Ramos (cell line): ENCODE results near the gene GIGYF2.

ENCODE experiments used
- in situ Hi-C: fragments of 300-500 bp; cut with MboI; formaldehyde crosslinking; loops from one replicate; pipeline ENCODE4 v1.14.3; 2022; ENCODE audit warnings: low sequenced_read_pairs; ENCODE audit not compliant: unreplicated experiment

The GIGYF2 gene

DNA sequence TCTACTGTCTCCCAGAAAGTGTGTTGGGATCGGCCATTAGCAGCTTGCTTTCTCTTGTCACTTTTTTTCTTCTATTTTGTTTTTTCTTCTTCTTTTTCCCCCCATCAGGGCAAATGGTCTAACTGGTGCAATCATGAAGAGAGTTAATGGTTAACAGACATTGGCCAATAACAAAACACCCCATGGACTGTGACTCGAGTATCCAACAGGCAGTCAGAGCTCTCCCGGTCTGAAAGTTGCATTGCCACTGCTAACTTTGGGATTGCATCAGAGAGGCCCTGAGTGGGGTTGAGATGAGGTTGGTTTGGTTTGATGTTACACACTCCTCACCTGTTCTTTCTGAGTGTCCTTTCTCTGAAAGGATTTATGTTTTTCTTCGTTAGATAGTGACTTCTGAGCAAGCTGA is 160.0 kb downstream of the GIGYF2 start:
- in situ Hi-C loops: loop anchor here (5.0 kb wide), 1 partner anchor 395 kb away; the partner anchor contains the start of gene ATG16L1

DNA sequence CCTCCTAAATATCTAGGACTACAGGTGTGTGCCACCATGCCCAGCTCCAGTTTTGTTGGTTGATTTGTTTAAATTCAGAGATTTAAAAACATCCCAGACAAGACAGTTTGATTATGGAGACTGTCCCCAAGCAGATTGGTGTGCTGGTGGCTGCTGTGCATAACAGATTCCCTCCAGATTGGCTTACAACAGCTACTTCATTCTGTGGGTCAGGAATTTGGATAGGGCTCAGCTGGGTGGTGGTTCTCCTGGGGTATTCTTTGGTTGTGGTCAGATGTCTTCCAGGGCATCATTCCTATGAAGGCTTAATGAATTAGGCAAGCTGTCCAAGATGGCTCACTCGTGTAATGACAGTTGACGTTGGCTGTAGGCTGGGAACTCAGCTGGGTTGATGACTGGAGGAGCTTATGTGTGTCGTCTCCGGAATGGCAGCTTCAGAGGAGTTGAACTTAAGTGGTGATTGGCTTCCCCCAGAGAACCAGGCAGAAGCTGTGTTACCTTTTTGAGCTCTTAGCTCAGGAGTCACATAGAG is 162.3 kb downstream of the GIGYF2 start:
- in situ Hi-C loops: loop anchor here (5.0 kb wide), 1 partner anchor 393 kb away; the partner anchor contains the start of gene ATG16L1

DNA sequence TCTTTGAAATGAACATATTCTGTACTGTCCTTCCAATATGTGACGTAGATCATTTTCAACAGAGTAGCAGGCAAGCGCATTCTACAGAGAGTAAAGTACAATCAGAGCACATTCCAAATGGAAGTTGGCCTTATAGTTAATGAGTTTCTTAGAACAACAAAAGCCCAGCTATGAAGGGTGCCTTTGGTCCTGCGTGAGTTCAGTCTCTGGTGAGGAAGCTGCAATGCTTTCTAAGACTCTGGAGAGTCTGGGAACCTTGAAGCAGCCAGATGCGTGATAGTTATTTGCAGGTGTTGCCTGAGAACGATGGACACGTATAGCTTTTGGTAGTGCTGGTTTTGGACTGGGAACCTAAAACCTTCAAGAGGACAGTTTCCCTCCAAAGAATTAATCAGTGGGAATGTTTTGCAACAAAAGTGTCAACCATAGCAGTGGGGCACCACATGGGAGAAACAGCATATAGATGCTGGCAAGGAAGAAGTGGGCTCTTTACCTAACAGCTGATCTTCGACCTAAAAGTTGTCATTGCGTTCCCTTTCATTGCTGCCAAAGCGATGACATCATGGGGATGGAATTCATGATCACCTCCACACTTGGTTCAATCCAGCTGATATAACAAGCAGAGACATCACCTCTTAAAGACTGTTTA is 163.6 kb downstream of the GIGYF2 start:
- in situ Hi-C loops: no loop called here

DNA sequence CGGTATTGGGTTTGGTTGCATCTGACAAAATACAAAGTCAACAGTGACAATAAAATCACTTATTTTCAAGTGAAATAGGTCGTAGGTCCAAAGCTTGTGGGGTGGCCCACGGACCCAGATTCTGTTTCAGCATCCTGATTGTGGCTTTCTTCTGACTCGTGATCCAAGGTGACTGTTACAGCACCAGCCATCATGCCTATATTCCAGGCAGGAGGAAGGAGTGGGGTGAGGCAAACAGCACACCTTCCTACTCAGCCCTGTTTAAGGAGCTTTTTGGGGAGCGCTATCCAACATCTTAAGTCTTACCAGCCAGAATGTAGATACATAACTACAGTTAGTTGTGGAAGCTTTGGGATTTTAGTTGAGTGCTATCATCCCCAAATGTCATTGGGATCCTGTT is 164.2 kb downstream of the GIGYF2 start:
- in situ Hi-C loops: no loop called here

DNA sequence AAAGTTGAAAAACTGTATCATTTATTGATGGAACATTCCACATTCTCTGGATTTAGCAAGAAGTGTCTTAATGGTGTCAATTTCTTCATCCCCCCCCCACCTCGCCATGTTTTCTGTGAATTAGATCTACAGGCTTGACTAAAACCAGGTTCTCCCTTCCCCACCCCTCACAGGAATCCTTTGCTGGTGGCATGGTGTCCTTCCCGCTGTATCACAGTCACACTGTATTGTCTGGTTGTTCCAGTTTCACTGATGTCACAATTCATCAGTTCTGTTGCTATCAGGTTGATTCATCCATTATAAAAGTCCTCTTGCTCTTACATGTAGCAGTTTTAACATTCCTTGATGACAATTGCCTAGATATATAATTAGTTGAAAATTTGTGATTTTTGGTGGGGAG is 166.9 kb downstream of the GIGYF2 start:
- in situ Hi-C loops: no loop called here

DNA sequence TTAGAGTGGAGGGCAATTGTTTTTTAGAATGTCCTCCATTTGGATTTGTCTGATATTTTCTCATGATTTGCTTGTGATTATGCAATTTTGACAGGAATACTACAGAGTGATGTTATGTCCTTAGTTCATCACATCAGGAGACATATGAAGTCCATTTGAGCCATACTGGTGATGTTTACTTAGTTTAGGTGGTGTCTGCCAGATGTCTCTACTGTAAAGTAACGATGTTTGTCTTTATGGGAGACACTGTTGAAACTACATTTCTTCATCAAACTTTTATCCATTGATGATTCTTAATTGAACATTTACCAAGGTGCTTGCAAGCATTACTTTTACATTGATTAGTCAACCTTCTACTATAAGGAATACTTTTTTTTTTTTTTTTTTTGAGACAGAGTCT is 168.0 kb downstream of the GIGYF2 start:
- in situ Hi-C loops: no loop called here

DNA sequence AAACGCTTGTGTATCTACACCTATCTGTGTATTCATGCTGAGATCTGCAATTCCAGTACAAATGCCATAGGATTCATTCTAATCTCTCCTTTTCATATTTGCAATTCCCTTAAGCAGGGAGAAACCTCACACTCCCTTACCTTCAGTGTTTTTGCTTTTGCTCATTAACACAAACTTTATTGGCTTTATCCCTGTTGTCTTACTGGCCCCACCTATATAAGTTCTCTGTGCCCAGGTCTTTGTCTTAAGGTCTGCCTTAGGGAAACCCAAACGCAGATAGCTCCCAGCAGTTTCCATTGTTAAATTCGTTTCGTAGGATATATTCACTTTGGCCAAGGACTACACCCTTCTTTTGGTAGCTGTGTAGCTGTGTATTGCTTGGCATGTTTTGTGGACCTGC is 169.0 kb downstream of the GIGYF2 start:
- in situ Hi-C loops: no loop called here

DNA sequence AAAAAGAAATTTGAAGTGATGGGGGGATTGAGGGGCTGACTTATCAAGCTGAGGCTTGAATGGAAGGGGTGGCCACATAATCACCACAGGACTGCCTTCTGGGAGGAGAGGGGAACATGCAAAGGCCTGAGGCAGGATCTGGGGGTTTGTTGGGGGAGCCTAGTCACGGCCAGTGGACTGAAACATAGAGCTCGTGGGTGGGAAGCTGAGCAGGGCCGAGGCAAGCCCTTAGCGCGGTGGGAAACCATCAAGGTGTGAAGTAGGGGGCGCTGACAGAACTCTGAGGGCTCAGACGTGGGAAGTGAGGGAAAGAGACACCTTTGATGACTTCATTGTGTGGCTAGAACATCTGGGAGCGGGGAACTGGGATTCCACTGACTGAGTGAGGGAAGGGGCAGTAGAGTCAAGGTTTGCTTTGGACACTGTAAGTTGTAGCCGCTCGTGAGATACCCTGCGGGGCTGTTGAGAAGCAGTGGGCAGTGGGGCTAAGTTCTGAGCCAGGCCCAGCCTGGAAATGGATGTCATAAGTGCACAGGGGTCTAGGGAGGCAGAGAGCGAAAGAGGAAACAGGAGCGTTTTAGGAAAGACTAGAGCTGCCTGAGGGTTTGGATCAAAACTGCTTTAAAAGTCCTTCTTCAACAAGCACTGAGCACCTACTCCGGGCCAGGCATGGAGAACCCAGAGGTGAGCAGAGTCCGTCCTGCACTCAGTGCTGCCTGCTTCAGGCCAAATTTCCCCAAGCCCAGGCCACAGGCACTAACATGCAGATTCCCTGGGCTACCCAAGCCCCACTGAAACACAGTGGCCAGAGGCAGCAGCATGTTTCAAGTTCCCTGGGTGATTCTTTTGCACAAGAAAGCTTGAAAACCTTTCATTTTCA is 172.2 kb downstream of the GIGYF2 start:
- in situ Hi-C loops: no loop called here

DNA sequence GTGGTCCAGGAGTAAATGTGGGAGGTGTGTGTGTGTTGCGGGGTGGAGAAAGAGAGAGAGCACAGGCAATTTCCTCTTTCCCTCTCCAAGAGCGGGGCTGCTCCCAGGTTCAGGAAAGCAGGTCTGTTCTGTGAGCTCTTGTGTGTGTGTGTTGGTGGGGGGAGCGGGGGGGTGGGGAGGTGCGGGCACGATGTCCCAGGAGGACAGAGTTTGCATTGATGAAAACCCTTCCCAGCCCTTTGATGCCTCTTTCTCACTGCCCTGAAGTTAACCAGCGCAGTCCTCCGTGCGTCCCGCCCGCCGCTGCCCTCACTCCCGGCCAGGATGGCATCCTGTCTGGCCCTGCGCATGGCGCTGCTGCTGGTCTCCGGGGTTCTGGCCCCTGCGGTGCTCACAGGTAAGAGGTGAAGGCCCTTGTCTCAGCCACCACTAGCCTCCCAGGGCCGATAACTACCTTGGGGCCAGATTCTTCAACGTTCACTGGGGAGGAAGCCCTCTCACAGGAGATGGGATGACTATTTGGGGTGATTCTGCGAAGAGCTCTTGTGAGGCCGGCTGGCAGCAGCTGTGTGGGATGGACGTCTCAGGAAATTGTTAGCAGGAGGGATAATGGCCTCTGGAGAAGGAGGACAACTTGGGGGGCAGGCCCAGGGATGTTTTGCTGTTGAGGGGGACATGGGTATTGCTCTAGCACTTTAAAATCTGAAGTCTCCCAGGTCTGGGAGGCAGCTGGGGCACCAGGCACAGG is 173.1 kb downstream of the GIGYF2 start, which contains the start of gene SNORC:
SNORC (plus strand) TSS at position 247 of the 748 bp plus-strand sequence; CDS start at position 325, 78 bp downstream.
- in situ Hi-C loops: no loop called here

DNA sequence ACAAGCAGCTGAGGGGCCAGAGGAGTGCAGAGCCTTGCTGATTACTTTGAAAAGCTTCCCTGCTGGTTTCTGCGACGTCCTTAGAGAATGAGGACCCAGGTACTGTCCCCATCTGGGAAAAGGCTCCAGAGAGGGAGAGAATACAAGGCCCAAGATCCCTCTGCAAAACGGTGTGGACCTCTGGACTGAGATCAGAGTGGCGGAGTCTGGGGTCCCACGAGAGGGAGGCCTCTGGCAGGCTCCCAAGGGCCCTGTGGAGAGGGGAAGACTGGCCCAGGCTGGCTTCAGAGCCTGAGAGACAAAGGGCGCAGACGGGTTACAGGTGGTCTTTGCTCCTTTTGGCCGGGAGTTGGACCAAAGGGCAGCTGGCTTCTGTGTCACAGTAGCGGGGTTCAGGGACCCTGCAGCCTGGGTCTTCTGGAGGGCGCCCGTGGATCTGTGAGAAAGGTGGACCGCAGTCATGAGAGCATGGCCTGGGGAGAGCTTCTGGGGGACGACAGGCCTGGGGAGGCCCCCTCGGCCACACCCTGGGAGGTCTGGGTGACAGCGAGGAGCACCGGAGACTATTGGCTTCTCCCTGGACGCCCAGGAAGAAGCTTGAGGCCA is 173.7 kb downstream of the GIGYF2 start:
- in situ Hi-C loops: no loop called here

DNA sequence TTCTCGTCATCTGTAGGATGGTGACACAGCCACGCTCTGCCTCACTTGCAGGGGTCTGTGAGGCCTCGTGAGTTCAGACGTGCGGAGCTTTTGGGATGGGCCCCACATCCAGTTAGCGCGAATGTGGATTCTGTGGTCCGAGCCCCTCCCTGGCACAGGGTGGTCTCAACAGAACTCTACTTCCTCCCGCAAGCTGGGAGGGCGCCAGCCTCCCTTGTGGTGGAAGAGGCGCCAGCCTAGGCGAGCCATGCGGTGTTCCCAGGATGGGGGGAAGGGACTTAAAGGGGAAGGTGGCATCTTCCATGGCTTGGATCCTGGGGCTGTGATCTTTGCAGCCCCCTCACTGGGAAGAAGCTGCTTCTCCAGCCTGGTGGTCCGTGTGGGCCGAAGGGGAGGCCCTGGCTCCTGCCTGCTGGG is 174.3 kb downstream of the GIGYF2 start:
- in situ Hi-C loops: no loop called here

DNA sequence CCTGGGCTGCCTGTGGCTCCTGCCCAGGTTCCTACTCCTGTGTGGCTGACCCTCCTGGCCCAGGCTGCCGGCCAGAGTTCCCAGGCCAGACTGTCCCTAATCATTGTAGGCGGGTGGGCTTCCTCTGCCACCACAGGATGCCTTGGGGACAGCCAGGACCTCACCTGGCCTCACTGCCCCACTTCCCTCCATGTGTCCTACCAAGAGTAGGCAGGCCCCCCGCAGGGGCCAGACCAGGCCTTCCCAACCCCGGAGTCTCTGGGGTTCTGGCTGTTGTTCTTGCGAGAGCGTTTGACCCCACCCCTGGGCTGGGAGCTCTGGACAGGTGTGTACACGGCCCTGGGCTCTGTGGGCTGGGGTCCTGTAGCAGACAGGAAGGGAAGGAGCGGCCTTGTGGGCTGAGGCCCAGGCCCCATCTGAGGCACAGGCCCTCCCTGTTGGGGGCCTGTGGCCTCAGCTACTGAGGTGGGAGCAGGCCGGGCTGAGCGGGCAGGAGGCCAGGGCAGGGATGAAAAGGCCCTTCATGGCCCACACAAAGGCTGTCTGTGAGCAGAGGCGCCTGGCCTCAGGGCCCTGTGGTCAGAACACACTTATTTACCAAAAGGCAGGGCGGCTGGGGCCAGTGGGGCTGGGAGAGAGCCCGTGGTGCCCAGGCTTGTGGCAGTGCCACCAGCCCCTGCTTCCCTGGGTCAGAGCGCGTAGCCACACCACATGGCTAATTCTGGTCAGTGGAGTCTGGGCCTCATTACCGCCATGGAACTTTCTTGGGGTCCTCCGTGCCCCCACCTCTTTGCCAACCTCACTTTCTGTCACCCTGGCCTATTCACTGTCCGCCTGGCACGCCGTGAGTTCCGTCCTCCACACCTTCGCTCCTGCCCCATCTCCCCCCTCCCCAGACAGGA is 175.0 kb downstream of the GIGYF2 start:
- in situ Hi-C loops: no loop called here

DNA sequence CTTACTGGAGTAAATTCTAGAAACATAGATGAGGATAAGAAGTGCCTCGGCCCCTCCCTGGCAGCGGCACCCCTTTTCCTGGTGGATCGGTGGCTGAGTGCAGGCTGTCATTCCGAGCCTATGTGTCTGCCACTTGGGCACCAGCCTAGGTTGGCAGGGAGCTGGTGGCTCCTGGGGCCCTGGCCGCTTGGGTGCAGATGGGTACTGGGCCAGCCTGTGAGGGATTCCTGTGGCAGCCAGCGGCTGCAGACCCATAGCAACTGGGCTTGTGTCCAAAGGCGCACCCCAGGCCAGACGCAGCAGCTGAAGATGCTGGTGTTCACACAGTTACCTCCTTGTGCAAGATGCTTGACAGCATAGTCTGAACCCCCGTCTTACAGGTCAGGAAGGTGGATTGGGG is 175.7 kb downstream of the GIGYF2 start:
- in situ Hi-C loops: no loop called here

DNA sequence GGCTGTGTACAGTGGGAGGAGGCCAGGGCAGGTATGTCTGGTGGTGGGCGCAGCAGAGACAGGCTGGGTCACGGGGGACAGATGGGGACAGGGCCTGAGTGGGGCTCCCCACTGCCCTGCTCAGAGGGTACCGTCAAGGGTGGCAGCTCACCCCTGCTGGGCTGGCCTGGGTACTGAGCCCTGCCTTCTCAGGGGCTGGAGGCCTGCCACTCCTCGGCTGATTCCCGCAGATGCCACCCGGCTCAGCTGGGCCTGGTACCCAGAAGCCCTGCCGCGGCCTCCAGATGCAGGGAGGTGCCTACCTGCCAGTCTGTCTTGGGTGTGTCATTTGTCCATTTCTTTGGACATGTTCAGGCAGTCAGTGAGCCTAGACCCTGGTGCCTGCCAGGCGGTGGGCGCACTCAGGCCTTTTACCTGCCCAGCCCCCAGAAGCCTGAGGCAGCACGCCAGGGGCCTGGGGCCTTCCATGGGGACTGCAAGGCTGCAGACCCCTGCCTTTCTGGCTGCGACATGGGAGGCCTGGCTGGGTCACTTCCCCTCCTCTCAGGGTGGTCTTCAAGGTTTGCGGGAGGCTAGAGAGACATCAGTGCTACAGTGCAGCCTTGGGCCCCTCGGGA is 176.3 kb downstream of the GIGYF2 start:
- in situ Hi-C loops: no loop called here

DNA sequence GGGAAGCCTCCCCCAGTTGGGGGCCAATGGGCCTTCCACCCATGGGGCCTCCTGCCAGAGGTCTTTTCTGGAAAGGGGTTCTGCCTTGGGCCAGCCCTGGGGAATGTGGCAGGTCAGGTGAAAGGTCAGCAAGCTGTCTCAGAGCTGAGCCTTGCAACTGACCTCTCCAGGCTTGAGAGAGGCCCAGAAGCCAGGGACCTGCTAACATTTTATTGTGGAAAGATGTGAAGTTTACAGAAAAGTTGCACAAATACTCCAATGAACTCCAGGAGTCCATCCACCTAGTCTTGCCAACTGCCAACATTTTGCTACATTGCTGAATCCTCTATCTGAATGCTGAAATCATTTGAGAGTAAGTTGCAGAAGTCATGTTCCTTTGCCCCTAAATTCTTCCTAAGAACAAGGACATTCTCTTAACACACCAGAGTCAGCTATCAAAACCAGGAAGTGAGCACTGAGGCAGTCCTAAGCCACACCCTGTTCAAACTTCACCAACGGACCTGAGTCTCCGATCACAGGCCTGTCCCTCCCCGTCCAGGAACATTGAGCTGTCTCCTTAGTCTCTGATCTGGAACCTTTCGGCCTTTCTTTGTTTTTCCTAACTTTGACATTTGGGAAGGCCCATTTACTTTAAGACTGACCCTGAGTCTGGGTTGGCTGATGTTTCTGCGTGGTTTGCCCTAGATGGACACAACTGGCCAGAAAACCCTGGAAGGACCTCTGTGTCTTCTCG is 176.9 kb downstream of the GIGYF2 start:
- in situ Hi-C loops: no loop called here

DNA sequence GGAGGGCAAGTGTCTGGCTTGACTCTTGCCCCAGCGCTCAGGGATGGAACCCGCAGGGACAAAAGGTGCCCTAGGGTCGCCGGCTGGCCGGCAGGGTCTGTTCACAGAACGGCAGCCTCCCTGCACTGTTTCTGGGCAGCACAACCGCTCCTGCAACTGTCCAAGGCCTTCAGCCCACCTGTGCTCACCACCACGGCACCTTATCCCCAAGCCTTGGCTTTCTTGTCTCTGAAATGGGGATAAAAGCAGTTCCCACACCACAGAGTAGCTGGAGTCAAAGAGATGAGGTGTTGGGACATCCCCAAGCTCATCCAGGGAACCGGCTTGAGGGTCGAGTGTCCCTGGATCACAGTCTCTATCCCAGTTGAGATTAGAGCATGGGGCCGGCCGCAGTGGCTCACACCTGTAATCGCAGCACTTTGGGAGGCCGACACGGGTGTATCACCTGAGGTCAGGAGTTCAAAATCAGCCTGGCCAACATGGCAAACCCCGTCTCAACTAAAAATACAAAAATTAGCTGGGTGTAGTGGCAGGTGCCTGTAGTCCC is 177.6 kb downstream of the GIGYF2 start:
- in situ Hi-C loops: no loop called here

DNA sequence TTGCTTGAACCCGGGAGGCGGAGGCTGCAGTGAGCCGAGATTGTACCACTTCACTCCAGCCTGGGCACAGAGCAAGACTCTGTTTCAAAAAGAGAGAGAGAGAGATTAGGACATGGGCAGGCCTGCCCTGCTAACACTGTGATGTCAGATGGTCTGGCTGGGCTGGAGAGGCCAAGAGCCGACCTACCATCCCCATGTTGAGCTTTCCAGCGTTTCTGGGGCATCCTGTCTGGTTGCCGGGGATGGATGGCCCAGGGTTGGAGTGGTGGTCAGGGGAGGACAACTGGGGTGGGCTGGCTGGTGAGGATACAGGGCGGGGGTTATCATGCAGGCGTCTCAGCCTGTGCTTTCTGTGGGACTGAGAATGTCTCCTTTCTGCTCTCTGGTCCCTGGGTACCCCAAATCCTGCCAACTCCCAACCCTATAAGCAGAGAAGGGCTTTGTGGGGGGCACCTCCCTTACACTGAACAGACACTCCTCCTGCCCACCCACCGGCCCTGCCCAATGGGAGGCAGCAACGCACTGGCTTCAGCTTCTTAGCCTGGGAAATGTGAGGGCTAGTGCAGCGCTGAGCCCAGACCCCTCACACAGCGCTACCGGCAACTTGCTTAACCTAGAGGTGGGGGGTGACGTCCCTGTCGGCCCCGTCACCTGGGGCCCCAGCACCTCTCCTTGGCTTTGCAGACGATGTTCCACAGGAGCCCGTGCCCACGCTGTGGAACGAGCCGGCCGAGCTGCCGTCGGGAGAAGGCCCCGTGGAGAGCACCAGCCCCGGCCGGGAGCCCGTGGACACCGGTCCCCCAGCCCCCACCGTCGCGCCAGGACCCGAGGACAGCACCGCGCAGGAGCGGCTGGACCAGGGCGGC is 178.4 kb downstream of the GIGYF2 start:
- in situ Hi-C loops: no loop called here
